Erythroblast (primary cell): ENCODE data around the gene P2RY12.

Source experiments
- GATA1 ChIP-seq: IDR thresholded peaks from 2 replicates; pipeline ENCODE4 v1.6.1; 2011; ENCODE audit warnings: low read depth, mild to moderate bottlenecking, control low read depth, low read length, moderate library complexity
- POLR2A ChIP-seq: IDR thresholded peaks from 2 replicates; pipeline ENCODE4 v1.6.1; 2011; ENCODE audit warnings: mild to moderate bottlenecking, low read length

DNA sequence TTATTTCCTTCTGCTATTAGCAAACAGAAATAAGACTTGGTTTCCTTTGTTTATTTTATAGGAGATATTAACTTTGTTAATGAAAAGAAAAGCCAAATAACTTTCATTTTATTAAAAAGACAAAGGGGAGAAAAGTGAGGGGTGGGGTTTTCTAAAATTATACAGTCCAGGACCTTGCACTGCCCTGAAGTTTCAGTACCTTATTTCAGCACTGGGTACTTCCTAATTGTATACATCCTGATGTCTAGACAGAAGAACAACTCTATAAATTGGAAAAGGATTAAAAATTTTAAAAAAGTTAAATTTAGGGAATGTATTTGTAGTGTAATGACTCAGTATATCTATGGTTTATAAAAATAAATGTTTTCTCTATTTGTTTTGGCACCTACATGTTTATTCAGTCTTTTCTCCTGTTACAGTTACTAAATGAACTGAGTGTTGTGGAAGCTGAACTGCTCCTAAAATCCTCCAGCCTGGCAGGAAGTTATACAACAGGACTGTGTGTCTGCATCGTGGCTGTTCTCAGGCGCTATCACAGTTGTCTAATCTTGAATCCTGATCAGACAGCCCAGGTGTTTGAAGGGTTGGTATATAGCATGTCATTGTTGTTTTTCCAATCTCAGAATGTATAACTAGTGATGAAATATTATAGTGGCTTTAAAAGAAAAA, 27.6 kb downstream of the P2RY12 start:
- TF ChIP-seq POLR2A: no peak
- TF ChIP-seq GATA1: no peak
